GM19193 (cell line): ENCODE data around the gene SPATC1L.

Source experiments
- POLR2A ChIP-seq: IDR thresholded peaks from 4 replicates; pipeline ENCODE4 v1.6.1; 2011; ENCODE audit not compliant: insufficient read depth, insufficient read length; ENCODE audit errors: extremely low read depth

SPATC1L gene

GRCh38 chr21:46218906-46219590, 34.8 kb upstream of the SPATC1L start:
- no peak for TF ChIP-seq POLR2A

DNA sequence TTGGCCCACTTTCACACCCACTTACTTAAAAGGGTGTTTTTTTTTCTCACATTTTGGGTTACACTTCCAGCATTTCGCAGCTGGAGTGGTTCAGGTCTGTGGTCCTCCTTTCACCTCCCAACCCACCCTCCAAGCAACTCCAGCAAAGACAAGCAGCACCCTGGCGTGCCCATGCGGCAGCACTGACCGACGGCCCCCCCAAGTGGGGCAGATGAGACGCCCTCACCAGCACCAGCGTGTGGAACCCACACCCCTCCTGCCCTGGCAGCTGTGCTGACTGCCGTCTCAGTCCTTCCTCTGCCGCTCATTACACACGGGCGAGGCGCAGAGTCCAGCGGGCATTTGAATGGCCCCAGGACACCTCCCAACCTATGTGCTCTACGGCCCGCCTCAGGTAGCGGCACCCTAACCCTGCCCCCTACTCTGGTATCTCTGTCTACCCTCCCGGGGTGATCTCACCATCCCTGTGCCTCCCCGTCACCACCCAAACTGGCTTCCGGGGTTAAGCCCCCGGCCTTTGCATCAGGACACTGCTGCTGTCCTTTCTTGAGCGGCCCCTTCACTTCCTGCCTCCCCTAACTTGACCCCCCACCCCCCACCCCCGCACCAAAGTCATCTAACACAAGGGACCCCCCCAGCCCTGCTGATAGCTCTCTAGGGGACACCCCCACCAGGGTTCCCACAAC, 33.4 kb upstream of the SPATC1L start:
- TF ChIP-seq POLR2A = no peak

DNA sequence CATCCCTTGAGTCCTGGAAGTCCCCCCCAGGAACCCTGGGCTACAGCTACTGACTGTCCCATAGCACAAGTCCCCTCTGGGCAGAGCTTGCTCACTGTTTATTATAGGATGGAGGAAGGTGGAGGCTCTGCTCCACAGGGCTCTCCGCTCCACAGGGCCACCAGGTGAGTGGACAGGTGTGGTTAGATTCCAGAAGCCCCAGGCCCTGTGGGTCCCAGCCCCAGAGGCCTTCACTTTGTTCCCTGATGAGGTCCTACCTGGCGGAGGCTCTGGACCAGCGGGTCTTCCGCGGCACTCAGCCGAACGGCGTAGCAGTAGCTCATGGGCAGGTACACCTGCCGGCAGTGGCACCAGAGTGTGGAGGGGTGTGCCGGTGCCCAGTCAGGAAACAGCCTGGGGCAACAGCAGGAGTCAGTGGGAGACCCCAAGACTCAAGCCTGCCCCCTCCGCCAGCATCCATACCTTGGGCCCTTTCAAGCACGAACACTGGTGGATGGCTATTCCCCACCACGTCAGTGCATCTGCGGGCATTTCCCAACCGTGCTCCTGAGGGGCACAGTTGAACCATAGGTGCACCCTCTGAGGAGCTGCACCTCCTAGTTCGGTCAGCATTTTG, 32.0 kb upstream of the SPATC1L start:
- no peak for TF ChIP-seq POLR2A

DNA sequence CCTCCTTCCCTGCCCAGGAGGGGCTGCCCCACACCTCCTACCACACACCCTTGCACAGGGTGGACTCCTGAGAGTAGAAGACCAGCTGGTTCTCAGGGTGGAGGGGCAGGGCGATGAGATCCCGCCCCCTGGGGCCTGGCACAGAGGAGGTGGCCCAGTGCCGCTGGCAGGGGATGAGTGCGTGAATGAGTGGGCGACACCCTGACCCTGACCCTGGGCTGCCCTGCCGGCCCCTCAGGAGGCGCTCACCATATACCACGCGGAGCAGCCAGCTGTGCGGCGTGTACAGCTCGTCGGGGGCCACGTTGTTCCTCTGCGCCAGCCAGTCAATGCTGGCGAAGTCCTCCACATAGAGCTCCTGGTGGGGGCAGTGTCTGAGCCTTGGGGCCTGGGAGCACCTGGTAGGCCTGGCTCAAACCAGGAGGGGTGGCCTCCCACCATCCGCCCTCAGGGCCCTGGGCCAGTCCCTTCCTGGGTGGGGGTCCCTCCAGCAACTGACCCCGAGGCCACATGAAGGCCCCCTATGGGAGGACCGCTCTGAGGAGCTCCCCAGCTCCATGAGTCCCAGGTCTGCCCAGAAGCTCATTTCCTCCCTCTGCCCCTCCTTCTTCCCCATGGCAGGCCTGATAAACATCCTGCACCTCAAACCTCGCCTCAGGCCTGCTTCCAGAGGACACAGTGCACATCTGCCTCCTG, 31.3 kb upstream of the SPATC1L start:
- TF ChIP-seq POLR2A = no peak

DNA sequence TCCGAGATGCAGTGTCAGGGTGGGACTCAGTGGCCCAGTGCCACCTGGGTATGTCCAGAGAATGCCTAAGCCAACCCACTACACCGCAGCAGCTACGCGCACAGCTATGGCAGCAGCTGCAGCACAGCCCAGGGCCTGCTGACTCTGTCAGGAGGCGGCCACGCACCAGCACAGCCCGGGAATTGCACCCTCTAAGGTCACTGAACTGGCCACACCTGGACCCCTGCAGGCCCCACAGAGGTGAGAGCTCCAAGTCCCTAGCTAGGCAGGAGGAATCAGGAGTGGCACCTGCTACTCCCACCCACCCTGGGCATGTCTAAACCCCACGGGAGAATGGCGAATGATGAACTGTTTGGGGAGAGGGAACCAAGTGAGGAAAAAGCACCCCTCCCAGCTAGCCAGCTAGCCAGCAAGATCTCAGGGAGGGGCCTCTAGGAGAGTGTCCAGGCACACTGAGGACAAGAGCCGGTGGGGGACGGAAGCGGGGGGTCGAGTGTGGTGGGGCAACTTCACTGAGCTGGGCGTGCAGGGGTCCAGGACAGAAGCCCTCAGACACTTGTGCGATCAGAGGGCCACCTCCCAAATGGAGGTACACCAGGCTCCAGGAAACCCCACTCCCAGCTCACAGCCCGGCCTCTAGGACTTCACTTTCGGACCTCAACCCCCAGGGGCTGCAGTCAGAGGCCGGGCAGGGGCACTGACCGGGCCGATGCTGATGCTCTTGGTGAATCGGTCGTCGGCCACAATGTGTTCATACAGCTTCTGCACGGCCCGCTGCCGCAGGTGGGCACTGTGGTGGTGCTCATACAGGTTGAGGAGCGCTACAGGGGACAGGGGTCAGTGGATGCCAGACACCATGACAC, 30.4 kb upstream of the SPATC1L start:
- TF ChIP-seq POLR2A = no peak

- no peak for TF ChIP-seq POLR2A
Measured at GRCh38 chr21:46213620-46214286, 29.5 kb upstream of the SPATC1L start.

DNA sequence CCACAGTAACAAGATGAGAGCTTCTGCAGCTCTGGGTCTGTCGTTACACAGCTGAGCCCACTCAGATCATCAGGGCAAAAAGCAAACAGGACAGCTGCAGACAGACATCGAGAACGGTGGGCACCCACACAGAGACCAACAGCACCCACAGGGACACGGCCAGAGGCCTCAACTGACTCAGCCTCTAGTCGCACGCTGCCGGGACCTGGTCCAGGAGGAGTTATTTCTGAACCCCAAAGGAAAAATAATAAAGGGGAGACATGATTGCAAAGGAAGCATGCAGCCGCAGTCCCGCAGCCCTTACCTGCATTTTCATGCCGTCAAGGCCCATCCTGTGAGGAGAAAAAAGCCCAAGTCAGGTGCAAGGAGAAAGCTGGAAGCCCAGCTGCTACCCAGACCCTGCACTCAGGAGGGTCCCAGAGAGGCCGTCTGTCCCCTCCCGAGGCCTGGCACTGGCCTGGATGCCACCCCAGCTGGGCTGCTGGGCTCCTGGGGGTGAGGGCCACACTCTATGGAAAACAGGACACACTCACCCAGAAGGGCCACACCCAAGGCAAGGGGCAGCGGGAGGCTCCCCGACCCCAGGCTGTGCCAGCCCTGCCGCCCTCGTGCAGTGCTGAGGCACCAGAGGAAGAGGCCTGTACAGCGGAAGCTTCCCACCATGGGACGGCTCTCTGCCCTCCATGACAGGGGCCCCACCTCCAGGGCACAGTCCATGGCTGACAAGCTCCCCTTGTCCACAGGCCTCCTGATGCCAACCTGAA, 28.6 kb upstream of the SPATC1L start:
- no peak for TF ChIP-seq POLR2A

DNA sequence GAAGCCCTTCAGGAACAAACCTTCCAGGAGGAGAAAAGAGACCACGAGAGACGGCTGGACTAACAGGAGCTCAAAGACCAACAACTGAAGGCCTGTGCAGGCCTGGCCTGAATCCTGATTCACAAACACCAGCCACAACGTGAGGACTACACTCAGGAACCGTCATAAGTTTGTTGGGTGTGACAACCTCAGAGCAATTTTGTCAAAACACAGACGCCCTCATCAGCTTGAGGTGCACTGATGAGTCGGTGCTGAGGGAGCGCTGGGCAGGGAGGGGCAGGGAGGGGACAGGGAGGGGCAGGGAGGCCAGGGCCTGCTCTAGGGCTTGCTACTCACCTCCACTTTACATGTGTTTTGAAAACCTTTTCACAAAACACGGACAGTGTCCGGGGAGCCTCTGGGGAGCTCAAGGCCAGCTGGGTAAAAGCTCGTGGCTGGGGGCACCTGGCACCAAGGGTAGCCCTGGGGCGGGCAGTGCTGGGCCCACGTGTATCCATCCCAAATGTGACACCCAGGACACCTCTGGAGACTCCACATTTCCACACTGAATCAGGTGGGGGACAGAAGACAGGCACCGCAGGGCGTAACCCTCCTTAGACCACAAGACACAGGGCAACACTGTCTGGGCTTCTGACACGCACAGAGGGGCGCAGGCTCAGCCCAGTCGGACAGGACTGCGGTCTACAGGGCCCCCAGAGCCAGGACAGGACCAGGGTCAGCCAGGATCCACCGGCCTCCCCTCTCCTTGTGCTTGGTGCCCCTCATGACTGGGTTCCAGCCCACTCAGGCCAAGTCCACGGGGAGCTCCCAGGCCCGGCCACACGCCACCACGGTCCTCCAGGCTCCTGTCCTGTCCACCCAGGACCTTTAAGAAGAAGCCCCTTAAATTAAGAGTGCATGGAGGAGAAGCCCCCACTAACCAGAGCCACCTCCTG, 27.8 kb upstream of the SPATC1L start:
- no peak for TF ChIP-seq POLR2A

- TF ChIP-seq POLR2A = no peak
Measured at GRCh38 chr21:46211376-46211775, 27.1 kb upstream of the SPATC1L start.

DNA sequence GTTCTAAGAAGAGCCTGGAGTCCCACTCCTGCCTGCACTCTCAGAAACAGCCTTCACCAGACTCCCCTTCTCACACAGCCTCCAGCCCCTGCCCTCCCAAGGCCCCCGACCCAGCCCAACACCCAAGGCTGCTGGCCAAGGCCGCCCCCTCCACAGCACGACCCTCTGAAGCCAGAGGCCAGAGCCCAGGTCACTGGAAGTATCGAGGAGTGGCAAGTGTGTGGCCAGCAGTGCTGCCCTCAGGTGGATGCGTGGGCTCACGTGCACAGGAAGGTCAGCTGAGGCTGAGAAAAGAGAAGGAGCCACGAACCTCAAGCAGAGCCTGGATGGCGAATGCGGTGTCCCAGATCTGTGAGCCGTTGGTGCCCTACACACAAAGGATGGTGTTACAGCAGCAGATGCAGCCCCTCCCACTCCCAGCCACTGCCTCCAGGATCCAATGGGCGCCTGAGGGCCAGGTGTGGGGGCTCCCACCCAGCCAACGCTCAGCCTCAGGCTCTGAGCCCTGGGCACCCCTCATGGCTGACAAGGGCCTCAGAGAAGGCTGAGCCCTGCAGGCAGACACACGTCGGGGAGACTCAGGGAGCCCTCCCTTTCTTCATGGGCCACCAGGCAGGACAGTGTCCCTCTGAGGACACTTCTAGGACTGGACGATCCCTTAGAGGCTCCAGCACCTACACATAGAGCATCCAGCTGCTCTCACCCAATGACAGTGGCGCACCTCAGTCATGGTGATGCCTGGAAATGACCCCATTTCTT, 26.3 kb upstream of the SPATC1L start:
- no peak for TF ChIP-seq POLR2A
